Stomach (tissue), 4 donors: ENCODE measurements around the gene ISG20L2.

ENCODE experiments used
- CTCF ChIP-seq, 7 experiments: fragments of 450-650 bp in 4 of 7; fragments of 200-600 bp in 3 of 7; sonication (generic) in 3 of 7; IDR thresholded peaks; one replicate each; pipeline ENCODE4 v1.5.1; 2016 to 2019; ENCODE audit warnings: antibody characterized with exemption in 7 of 7, control low read depth in 2 of 7, mild to moderate bottlenecking in 1 of 7
- EP300 ChIP-seq: sonication (generic); formaldehyde crosslinking; IDR thresholded peaks from one replicate; pipeline ENCODE4 v1.6.1; 2017; ENCODE audit warnings: antibody characterized with exemption
- POLR2A ChIP-seq, 4 donors: fragments of 450-650 bp; IDR thresholded peaks; one replicate each; pipeline ENCODE4 v1.6.1; 2016; ENCODE audit warnings: antibody characterized with exemption in 4 of 4, control low read depth in 2 of 4, mild to moderate bottlenecking in 1 of 4, moderate library complexity in 1 of 4
- POLR2AphosphoS5 ChIP-seq, 3 donors: sonication (generic); formaldehyde crosslinking; IDR thresholded peaks; one replicate each; pipeline ENCODE4 v1.6.1; 2016; ENCODE audit warnings: antibody characterized with exemption in 3 of 3

GRCh38 chr1:156682166-156682890 lies 46.2 kb downstream of the ISG20L2 start:
- TF ChIP-seq CTCF (IDR thresholded peaks at IDR 0.05) (no peak), POLR2A (IDR thresholded peaks at IDR 0.05) (no peak), POLR2AphosphoS5 (IDR thresholded peaks at IDR 0.05) (no peak), EP300 (no peak)
